Heart left ventricle (tissue), 16 donors: ENCODE data around the gene KCNK1. TPM values are rescaled to one million over a fixed set of nuclear protein-coding genes. Genes with fewer than 3 reads are reported as not detected.
A peak's percentile ranks its signal among the peaks of the same experiment; 100 is the strongest.

ENCODE experiments used
- ATAC-seq, 4 donors: fragments of 200-7000 bp; cut with Tn5 transposase; one replicate each; pipeline ENCODE4 v1.9.1; 2020 to 2022; ENCODE audit warnings: moderate library complexity in 4 of 4, mild to moderate bottlenecking in 3 of 4, moderate number of reproducible peaks in 1 of 4
- DNase-seq, 5 donors: peaks; one replicate each; pipeline ENCODE4 v3.0.0-alpha.2; 2020
- H3K27ac ChIP-seq, 12 donors: fragments of 200-600 bp; sonication (generic) in 4 of 12; one replicate each; pipeline versions ENCODE4 v1.5.0 to v1.8.0; 2016 to 2022; ENCODE audit warnings: mild to moderate bottlenecking in 2 of 12
- H3K27me3 ChIP-seq, 9 donors: fragments of 200-600 bp; sonication (generic) in 2 of 9; one replicate each; pipeline versions ENCODE4 v1.5.1 to v1.8.0; 2016 to 2022; ENCODE audit warnings: mild to moderate bottlenecking in 3 of 9
- H3K36me3 ChIP-seq, 9 donors: fragments of 200-600 bp; sonication (generic) in 2 of 9; one replicate each; pipeline versions ENCODE4 v1.5.0 to v1.8.0; 2018 to 2022; ENCODE audit warnings: mild to moderate bottlenecking in 2 of 9
- H3K4me1 ChIP-seq, 12 donors: fragments of 200-600 bp; sonication (generic) in 4 of 12; one replicate each; pipeline versions ENCODE4 v1.5.0 to v1.8.0; 2016 to 2022; ENCODE audit warnings: mild to moderate bottlenecking in 3 of 12
- H3K4me3 ChIP-seq, 12 donors: fragments of 200-600 bp; sonication (generic) in 4 of 12; one replicate each; pipeline versions ENCODE4 v1.5.0 to v1.8.0; 2017 to 2022; ENCODE audit warnings: mild to moderate bottlenecking in 9 of 12, moderate library complexity in 4 of 12
- H3K9me3 ChIP-seq, 12 donors: fragments of 200-600 bp; sonication (generic) in 4 of 12; one replicate each; pipeline versions ENCODE4 v1.5.0 to v1.8.0; 2016 to 2022; ENCODE audit warnings: mild to moderate bottlenecking in 1 of 12
- POLR2A ChIP-seq, 2 donors: fragments of 450-650 bp; IDR thresholded peaks; one replicate each; pipeline ENCODE4 v1.6.1; 2017; ENCODE audit warnings: antibody characterized with exemption in 2 of 2, mild to moderate bottlenecking in 2 of 2, moderate library complexity in 2 of 2
- WGBS, 4 donors: extraction: QIAGEN DNeasy Blood & Tissue Kit in 2 of 4; methylation state at CpG; one replicate each; pipeline versions ENCODE4 v1.1.5 to v1.1.7; 2013 to 2018; 5-methylcytosine and 5-hydroxymethylcytosine counted together
- intact Hi-C, 10 donors: fragments of 100-400 bp; cut with DNase I; formaldehyde crosslinking; loops; one replicate each; pipeline versions ENCODE4 v1.11.1 to v1.14.2; 2022
- long read RNA-seq, 3 donors: library from polyadenylated mRNA; unstranded; transcript quantifications; one replicate each; pipeline ENCODE4 v2.0.0, GENCODE V29; 2020 to 2021
- polyA plus RNA-seq, 2 donors: library from polyadenylated mRNA; stranded (reverse); fragments of 200-250 nt; gene quantifications; one replicate each; pipeline ENCODE4 v1.2.3, GENCODE V29; 2013
- total RNA-seq, 9 donors: library from RNA; depleted of rRNA in 2 of 9; stranded (reverse); fragments of >200 nt in 2 of 9; fragmentation: NEBNext Ultra II Directional in 3 of 9; extraction: Animal tissue kit (Norgen Biotek cat#: 25700) in 3 of 9; gene quantifications; one replicate each; pipeline versions ENCODE4 v1.1.0 to v1.2.4, GENCODE V29; 2016 to 2023
- TF ChIP-seq, protein P1 (sequence below), 12 donors: fragments of 200-600 bp; sonication (generic) in 4 of 12; IDR thresholded peaks; one replicate each; pipeline versions ENCODE4 v1.5.0 to v1.8.0; 2018 to 2022; ENCODE audit warnings: antibody characterized with exemption in 12 of 12, mild to moderate bottlenecking in 5 of 12
- donor health status: ischemic (EF 13 %, LVEDD 7.1; RV severe dilation, severe dysfunction).
- donor health status: healthy with polysubstance abuse.
- donor health status: DM: no; HTN: yes; CAD: no.
- donor health status: DM: no; HTN: no; CAD: no.
- donor health status: ischemic (EF 25% LVEDD 6.9; RV normal size, moderate dysfunction).
- donor health status: ischemic (EF 25% LVEDD 5.7; RV mildly dilated, moderate dysfunction).
- donor health status: healthy.
- donor health status: DM: yes; HTN: yes; CAD: no.
- donor health status: ischemic (EF 35%, LVEDD 5.7; RV mildly dilated, moderate dysfunction).
- donor health status: nonischemic (EF 11% LVEDD 7.7; RV severe dilation, severe dysfunction).
- donor health status: DM: yes; HTN: yes; CAD: no.
- donor health status: PGD.
- donor health status: ischemic (EF 29% LVEDD 5.4; RV normal size, mild dysfunction).
- donor health status: nonischemic (EF 23%, LVEDD 6.1; RV moderate dilation, normal function).

The KCNK1 gene
- total RNA-seq: 10 to 100 TPM in 5 of 9 donors, 1 to 10 TPM in 4; 5.9 to 28.3 (median 10.5) TPM
- polyA plus RNA-seq: 10 to 100 TPM in 1 of 2 donors, 1 to 10 TPM in 1; 6.0 to 11.9 TPM
- long read RNA-seq, donor 1, transcript KCNK1-202 (3 exons, 2,161 nt): major isoform, 22 of 23 reads
- long read RNA-seq, donor 1, partial matches to known transcripts: 0 of 23 reads
- long read RNA-seq, donor 1, other reads (novel, unspliced or antisense): 1 of 23 reads
- long read RNA-seq, donor 2, transcript KCNK1-202 (3 exons, 2,161 nt): major isoform, 135 of 138 reads
- long read RNA-seq, donor 2, partial matches to known transcripts: 1 of 138 reads
- long read RNA-seq, donor 2, other reads (novel, unspliced or antisense): 2 of 138 reads
- long read RNA-seq, donor 3, transcript KCNK1-202 (3 exons, 2,161 nt): major isoform, 38 of 40 reads
- long read RNA-seq, donor 3, partial matches to known transcripts: 2 of 40 reads
- long read RNA-seq, donor 3, other reads (novel, unspliced or antisense): 0 of 40 reads

DNA sequence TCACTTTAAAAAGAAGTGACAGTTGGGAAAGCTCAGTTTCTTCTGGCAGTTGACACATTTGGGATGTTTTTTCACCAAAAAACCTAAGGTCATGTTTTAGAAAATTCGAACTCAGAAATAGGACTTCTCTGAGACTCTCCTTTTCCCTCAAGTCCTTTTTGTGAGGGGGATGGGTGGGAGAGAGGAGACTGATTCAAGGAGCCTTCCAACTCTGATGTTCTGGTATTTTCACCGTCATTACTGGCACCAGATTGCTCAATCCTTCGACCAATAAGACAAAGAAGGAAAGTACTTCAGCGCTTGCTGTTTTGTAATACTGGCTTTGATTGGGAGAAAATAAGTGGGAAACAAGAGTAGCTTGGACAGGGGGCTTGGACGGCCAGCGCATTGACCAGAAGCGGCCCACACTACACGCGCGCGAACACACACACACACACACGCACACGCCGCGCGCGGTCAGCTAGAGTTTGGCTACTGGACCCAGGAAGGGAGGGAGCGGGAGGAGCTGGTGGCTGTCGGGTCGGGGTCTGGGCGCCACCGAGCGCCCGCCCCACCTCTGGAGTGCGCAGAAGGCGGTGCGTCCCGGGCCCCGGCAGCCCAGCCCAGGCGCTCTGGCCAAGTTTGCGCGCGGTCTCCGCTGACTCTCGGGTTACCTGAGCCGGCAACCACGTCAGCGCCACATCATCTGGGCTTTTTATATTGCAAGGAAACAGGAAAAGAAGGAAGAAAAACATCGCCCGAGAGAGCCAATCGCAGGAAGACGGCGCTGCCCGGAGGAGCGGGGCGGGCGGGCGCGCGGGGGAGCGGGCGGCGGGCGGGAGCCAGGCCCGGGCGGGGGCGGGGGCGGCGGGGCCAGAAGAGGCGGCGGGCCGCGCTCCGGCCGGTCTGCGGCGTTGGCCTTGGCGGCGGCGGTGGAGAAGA lies at the start of gene KCNK1:
TSS of gene KCNK1 (plus strand) at position 855 of the 921 bp plus-strand sequence. CDS start at position 921, 66 bp downstream.
- Histone ChIP-seq H3K4me1 (peaks cover 0 to 15% (median 0%) of the 10 kb centered on the region in 12 donors), H3K27ac (peak within 1 kb of the TSS in 9 of 12 donors; percentile 42 to 68 (median 61)), H3K27me3 (peaks cover 0 to 48% (median 4%) of the 10 kb centered on the region in 9 donors), H3K9me3 (no peaks in the 10 kb centered on the region), H3K36me3 (no peaks in the 10 kb centered on the region), H3K4me3 (peak within 1 kb of the TSS; percentile 46 to 78 (median 63))
- ATAC-seq: peak; percentile 72 to 87 (median 83)
- TF ChIP-seq POLR2A (IDR thresholded peaks at IDR 0.05): peak in 1 of 2 donors; percentile 45
- TF ChIP-seq, protein P1, sequence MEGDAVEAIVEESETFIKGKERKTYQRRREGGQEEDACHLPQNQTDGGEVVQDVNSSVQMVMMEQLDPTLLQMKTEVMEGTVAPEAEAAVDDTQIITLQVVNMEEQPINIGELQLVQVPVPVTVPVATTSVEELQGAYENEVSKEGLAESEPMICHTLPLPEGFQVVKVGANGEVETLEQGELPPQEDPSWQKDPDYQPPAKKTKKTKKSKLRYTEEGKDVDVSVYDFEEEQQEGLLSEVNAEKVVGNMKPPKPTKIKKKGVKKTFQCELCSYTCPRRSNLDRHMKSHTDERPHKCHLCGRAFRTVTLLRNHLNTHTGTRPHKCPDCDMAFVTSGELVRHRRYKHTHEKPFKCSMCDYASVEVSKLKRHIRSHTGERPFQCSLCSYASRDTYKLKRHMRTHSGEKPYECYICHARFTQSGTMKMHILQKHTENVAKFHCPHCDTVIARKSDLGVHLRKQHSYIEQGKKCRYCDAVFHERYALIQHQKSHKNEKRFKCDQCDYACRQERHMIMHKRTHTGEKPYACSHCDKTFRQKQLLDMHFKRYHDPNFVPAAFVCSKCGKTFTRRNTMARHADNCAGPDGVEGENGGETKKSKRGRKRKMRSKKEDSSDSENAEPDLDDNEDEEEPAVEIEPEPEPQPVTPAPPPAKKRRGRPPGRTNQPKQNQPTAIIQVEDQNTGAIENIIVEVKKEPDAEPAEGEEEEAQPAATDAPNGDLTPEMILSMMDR (IDR thresholded peaks at IDR 0.05): no peak
- intact Hi-C loops: loop anchor here in 3 of 10 donors (2.0 to 10.0 kb wide), 4 partner anchors 51 to 179 kb away; no protein-coding TSS in a partner anchor
- whole genome bisulfite sequencing, 4 donors: 1 to 2% (median 2%) methylated on average over 38 to 70 of the region's 70 CpGs
- DNase-seq: peak; percentile 25 to 69 (median 64)

DNA sequence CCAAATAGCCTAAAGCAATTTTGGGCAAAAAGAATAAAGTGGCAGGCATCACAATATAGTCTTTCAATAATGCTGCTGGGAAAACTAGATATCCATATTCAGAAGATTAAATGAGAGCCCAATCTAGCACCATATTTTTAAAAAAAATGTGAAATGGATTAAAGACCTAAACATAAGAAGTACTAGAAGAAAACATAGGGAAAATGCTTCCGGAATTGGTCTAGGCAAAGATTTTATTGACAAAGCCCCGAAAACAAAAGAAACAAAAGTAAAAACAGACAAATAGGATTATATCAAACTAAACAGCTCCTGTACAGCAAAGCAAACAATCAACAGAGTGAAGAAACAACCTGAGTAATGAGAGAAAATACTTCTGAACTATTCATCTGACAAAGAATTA lies 48.6 kb upstream of the KCNK1 start:
- intact Hi-C loops: no loop called here
- no peaks in the 10 kb centered on the region for H3K36me3 ChIP-seq
- H3K4me1 ChIP-seq: no peaks in the 10 kb centered on the region
- ATAC-seq: no peak
- no peak overlapping the region for H3K4me3 ChIP-seq
- TF ChIP-seq, protein P1 (IDR thresholded peaks at IDR 0.05): no peak
- no peak for TF ChIP-seq POLR2A (IDR thresholded peaks at IDR 0.05)
- H3K27me3 ChIP-seq: no peaks in the 10 kb centered on the region
- no peak overlapping the region for H3K27ac ChIP-seq
- WGBS, 4 donors: 86 to 92% (median 89%) methylated on average over 2 of the region's 2 CpGs
- peaks cover 0 to 59% (median 15%) of the 10 kb centered on the region in 12 donors for H3K9me3 ChIP-seq
- no peak for DNase-seq

DNA sequence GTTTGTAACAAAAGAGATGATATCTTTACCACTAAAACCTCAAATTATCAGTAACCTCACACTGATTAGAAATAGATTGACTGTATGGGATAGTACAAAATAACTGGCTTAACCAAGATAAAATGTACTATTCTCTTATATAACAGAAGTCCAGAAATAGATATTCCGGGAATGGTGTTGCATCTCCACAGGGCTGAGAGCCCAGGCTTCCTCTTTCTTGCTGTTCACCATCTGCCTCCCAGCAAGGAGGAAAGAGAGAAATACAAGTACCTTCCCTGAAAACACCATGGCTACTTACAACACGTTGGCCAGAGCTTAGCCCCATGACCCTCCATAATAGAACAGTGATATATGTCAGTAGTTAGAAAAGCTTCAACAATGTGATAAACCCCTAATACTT lies 47.0 kb upstream of the KCNK1 start:
- Histone ChIP-seq H3K9me3 (peaks cover 0 to 45% (median 10%) of the 10 kb centered on the region in 12 donors), H3K27ac (no peak overlapping the region), H3K27me3 (no peaks in the 10 kb centered on the region), H3K4me1 (no peaks in the 10 kb centered on the region), H3K36me3 (no peaks in the 10 kb centered on the region), H3K4me3 (no peak overlapping the region)
- ATAC-seq (no peak), DNase-seq (no peak)
- WGBS, 4 donors: 20 to 46% (median 23%) methylated on average over 2 of the region's 2 CpGs
- TF ChIP-seq POLR2A (IDR thresholded peaks at IDR 0.05): no peak
- TF ChIP-seq, protein P1 (IDR thresholded peaks at IDR 0.05): no peak
- intact Hi-C loops: no loop called here
